Subcutaneous adipose tissue (tissue), 4 donors: ENCODE results near the gene GRK4. TPM values are rescaled to one million over a fixed set of nuclear protein-coding genes. Genes with fewer than 3 reads are reported as not detected.

Experiments
- CTCF ChIP-seq: fragments of 450-650 bp; IDR thresholded peaks from one replicate; pipeline ENCODE4 v1.5.1; 2016; ENCODE audit warnings: low read depth, mild to moderate bottlenecking, control low read depth, antibody characterized with exemption, moderate library complexity
- total RNA-seq, 4 donors: library from RNA; depleted of rRNA; stranded (reverse); fragments of >200 nt; gene quantifications; one replicate each; pipeline ENCODE4 v1.1.0, GENCODE V29; 2016

Gene GRK4
- total RNA-seq, 4 donors from 2014 or later: 3.1 to 7.9 (median 3.7) TPM

DNA sequence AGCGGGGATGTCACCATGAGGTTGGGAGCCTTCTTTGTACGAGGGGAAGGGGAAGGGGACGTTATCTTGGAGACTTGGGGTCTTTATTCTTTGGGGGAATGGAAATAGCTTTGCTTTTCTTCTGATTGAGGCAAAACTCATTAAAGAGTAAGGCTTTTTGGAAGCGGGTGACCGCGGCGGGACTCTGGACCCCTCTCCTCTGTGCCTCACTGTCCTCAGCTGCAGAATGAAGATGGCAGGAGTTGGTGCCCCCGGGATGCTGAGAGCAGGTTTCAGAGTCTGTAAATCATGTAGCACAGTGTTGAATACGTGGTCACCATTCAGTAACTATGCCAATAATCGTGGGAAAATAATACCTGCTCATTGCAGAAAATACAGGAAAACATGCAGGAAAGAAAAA lies 78.9 kb downstream of the GRK4 start:
- no peak for TF ChIP-seq CTCF

DNA sequence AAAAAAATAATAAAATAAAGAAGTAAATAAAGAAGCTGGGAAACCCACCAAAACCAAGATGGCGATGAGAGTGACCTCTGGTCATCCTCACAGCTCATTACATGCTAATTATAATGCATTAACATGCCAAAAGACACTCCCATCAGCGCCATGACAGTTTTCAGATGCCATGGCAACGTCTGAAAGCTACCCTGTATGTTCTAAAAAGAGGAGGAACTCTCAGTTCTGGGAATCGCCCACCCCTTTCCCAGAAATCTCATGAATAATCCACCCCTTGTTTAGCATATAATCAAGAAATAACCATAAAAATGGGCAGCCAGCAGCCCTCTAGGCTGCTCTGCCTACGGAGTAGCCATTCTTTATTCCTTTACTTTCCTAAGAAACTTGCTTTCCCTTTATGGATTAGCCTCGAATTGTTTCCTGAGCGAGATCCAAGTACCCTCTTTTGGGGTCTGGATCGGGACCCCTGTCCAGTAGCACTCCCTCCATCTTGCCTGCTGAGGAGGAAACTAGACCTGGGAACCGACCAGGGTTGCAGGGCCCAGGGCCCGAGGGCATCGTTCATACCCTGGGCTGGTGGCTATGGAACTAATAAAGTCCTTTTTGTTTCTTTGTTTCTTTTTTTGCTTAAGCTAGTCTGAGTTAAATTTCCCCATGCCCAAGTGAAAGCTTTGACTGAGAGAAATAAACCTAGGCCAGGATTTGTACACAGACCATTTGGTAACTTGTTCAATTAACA lies 80.1 kb downstream of the GRK4 start:
- TF ChIP-seq CTCF: no peak

GRCh38 chr4:3044870-3045819 lies 81.8 kb downstream of the GRK4 start:
- TF ChIP-seq CTCF: no peak

GRCh38 chr4:3046162-3046561 lies 82.8 kb downstream of the GRK4 start:
- no peak for TF ChIP-seq CTCF

GRCh38 chr4:3046623-3047022 lies 83.3 kb downstream of the GRK4 start:
- no peak for TF ChIP-seq CTCF

DNA sequence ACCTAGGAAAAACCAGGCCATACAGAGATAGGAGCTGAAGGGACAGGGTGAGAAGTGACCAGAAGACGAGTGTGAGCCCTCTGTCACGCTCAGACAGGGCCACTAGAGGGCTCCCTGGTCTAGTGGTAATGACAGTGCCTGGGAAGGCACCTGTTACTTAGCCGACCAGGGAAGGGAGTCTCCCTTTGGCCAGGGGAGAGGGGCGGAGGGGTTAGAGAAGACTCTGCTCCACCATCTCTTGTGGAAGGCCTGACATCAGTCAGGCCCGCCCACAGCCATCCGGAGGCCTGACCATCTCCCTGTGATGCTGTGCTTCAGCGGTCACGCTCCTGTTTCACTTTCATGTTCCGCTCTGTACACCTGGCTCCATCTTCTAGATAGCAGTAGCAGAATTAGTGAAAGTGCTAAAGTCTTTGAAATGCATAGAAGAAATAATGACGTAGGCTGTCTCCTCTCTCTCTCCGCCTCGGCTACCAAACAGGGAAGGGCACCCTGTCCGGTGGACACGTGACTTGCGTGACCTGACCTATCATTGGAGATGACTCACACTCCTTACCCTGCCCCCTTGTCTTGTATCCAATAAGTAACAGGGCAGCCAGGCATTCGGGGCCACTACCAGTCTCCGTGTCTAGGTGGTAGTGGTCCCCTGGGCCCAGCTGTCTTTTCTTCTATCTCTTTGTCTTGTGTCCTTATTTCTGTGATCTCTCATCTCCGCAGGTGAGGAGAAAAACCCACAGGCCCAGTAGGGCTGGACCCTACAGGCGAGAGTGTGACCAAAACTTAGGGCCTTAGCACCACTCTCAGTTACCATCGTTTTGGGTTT lies 84.3 kb downstream of the GRK4 start:
- TF ChIP-seq CTCF: no peak
